ENCODE measurements around the gene MUCL3.

GRCh38 chr6:30914854-30915590 lies 25.8 kb upstream of the MUCL3 start:
- no peak for TF ChIP-seq POLR2AphosphoS5 (IDR thresholded peaks at IDR 0.05; ENCODE audit: low read length)
- TF ChIP-seq ATF7 (IDR thresholded peaks at IDR 0.05; ENCODE audit: low read depth), result no peak
- TF ChIP-seq CTCF (IDR thresholded peaks at IDR 0.05 in 2 of 3, conservative IDR thresholded peaks at IDR 0.05 in 1 of 3; ENCODE audit: control insufficient read depth in 2 of 3, extremely low read depth in 1 of 3, insufficient read depth in 1 of 3, low read depth in 3 of 3, low read length in 3 of 3), result no peak
- no peak for TF ChIP-seq POLR2A (IDR thresholded peaks at IDR 0.05; ENCODE audit: low read depth, low read length)
- TF ChIP-seq FOXK2 (IDR thresholded peaks at IDR 0.05), result no peak
- TF ChIP-seq, protein P1, sequence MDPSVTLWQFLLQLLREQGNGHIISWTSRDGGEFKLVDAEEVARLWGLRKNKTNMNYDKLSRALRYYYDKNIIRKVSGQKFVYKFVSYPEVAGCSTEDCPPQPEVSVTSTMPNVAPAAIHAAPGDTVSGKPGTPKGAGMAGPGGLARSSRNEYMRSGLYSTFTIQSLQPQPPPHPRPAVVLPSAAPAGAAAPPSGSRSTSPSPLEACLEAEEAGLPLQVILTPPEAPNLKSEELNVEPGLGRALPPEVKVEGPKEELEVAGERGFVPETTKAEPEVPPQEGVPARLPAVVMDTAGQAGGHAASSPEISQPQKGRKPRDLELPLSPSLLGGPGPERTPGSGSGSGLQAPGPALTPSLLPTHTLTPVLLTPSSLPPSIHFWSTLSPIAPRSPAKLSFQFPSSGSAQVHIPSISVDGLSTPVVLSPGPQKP (IDR thresholded peaks at IDR 0.05; ENCODE audit: low read depth, low read length), result no peak
- TF ChIP-seq EZH2 (IDR thresholded peaks at IDR 0.05; ENCODE audit: borderline replicate concordance, control insufficient read depth, low read depth, low read length), result no peak
- no peak for TF ChIP-seq DPF2 (IDR thresholded peaks at IDR 0.05)
